ENCODE measurements around the gene PPCS. TPM values are rescaled to one million over a fixed set of nuclear protein-coding genes. Genes with fewer than 3 reads are reported as not detected.

PPCS gene
- total and polyA plus RNA-seq, 2 donors (not counting 1 experiment from before 2014, with no cell fraction given) = 39.3 to 40.3 TPM

GRCh38 chr1:42477775-42478174 lies 21.4 kb downstream of the PPCS start:
- no peak overlapping the region for H3K4me2 ChIP-seq (ENCODE audit: extremely low read depth, insufficient read depth, low read length)

DNA sequence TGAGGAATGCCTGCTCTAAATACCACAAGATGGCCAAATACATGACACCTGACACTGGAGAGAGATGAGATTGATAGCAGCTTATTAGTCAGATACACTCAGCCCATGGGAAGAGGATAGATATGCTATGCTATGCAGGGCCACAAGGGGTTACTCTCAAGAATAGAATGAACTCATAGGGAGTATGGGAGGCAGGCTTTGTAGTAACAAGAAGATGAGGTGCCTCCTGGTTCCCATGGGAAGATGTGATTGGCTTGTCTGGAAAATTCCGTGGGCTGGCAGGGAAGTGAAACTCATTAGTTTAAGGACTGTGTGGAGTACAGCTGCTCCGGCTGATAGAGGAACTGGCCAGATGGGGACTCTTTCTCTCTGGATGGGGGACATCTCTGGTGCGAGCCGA lies 23.3 kb downstream of the PPCS start:
- Histone ChIP-seq H3K9me3 (ENCODE audit: control insufficient read depth, insufficient read depth, low read depth, low read length) (no peaks in the 10 kb centered on the region), H2AFZ (ENCODE audit: low read length) (no peak overlapping the region), H3K4me2 (ENCODE audit: extremely low read depth, insufficient read depth, low read length) (no peak overlapping the region), H3K9ac (ENCODE audit: insufficient read depth, low read length) (no peak overlapping the region), H3K27me3 (ENCODE audit: control insufficient read depth, insufficient read depth, low read length) (no peaks in the 10 kb centered on the region), H3K27ac (ENCODE audit: insufficient read depth, low read length) (no peak overlapping the region), H3K36me3 (ENCODE audit: control insufficient read depth, insufficient read depth, low read length) (no peaks in the 10 kb centered on the region), H3K79me2 (ENCODE audit: control insufficient read depth, insufficient read depth, low read length) (no peaks in the 10 kb centered on the region), H4K20me1 (ENCODE audit: control insufficient read depth, extremely low read depth, insufficient read depth, low read length) (no peaks in the 10 kb centered on the region), H3K4me1 (ENCODE audit: control insufficient read depth, extremely low read depth, insufficient read depth, low read length) (peaks cover 3% of the 10 kb centered on the region), H3K4me3 (replicated peaks in 1 of 4; ENCODE audit: control extremely low read depth in 1 of 4, insufficient read depth in 1 of 4, low read depth in 3 of 4, low read length in 4 of 4) (no peak overlapping the region)
- no peak for TF ChIP-seq EZH2 (IDR thresholded peaks at IDR 0.05; ENCODE audit: low read length, missing control alignments)
- TF ChIP-seq, protein P1, sequence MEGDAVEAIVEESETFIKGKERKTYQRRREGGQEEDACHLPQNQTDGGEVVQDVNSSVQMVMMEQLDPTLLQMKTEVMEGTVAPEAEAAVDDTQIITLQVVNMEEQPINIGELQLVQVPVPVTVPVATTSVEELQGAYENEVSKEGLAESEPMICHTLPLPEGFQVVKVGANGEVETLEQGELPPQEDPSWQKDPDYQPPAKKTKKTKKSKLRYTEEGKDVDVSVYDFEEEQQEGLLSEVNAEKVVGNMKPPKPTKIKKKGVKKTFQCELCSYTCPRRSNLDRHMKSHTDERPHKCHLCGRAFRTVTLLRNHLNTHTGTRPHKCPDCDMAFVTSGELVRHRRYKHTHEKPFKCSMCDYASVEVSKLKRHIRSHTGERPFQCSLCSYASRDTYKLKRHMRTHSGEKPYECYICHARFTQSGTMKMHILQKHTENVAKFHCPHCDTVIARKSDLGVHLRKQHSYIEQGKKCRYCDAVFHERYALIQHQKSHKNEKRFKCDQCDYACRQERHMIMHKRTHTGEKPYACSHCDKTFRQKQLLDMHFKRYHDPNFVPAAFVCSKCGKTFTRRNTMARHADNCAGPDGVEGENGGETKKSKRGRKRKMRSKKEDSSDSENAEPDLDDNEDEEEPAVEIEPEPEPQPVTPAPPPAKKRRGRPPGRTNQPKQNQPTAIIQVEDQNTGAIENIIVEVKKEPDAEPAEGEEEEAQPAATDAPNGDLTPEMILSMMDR (conservative IDR thresholded peaks at IDR 0.05 in 1 of 2, IDR thresholded peaks at IDR 0.05 in 1 of 2; ENCODE audit: low read depth in 1 of 2, low read length in 2 of 2) = no peak
- DNase-seq (ENCODE audit: low read depth in 2 of 2) = peak in 1 of 2 donors; percentile 30

More at GRCh38 chr1:42477775-42478174, 21.4 kb downstream of the PPCS start:
- Histone ChIP-seq H3K27me3 (ENCODE audit: control insufficient read depth, insufficient read depth, low read length) (no peaks in the 10 kb centered on the region), H3K4me3 (replicated peaks in 1 of 4; ENCODE audit: control extremely low read depth in 1 of 4, insufficient read depth in 1 of 4, low read depth in 3 of 4, low read length in 4 of 4) (no peak overlapping the region), H3K9ac (ENCODE audit: insufficient read depth, low read length) (no peak overlapping the region), H3K36me3 (ENCODE audit: control insufficient read depth, insufficient read depth, low read length) (no peaks in the 10 kb centered on the region), H3K9me3 (ENCODE audit: control insufficient read depth, insufficient read depth, low read depth, low read length) (no peaks in the 10 kb centered on the region), H3K27ac (ENCODE audit: insufficient read depth, low read length) (no peak overlapping the region), H3K79me2 (ENCODE audit: control insufficient read depth, insufficient read depth, low read length) (no peaks in the 10 kb centered on the region), H2AFZ (ENCODE audit: low read length) (no peak overlapping the region), H4K20me1 (ENCODE audit: control insufficient read depth, extremely low read depth, insufficient read depth, low read length) (no peaks in the 10 kb centered on the region), H3K4me1 (ENCODE audit: control insufficient read depth, extremely low read depth, insufficient read depth, low read length) (no peaks in the 10 kb centered on the region)
- DNase-seq (ENCODE audit: low read depth in 2 of 2) = no peak
- TF ChIP-seq, protein P1 (conservative IDR thresholded peaks at IDR 0.05 in 1 of 2, IDR thresholded peaks at IDR 0.05 in 1 of 2; ENCODE audit: low read depth in 1 of 2, low read length in 2 of 2) = no peak
- TF ChIP-seq EZH2 (IDR thresholded peaks at IDR 0.05; ENCODE audit: low read length, missing control alignments) = no peak

DNA sequence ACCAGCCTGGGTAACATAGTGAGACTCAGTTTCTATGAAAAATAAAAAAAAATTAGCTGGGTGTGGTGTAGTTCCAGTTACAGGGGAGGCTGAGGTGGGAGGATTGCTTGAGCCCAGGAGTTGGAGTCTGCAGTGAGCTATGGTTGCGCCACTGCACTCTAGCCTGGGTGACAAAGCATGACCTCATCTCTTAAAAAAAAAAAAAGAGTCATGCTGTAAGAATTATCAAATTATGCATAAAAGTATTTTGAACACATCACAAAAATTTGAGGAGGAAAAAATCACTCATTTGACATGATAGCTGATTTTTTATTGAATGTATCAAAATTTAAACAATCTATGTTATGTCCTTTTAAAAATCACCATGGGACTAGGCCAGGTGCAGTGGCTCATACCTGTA lies 24.6 kb downstream of the PPCS start:
- Histone ChIP-seq H3K4me3 (replicated peaks in 1 of 4; ENCODE audit: control extremely low read depth in 1 of 4, insufficient read depth in 1 of 4, low read depth in 3 of 4, low read length in 4 of 4) (no peak overlapping the region), H3K4me2 (ENCODE audit: extremely low read depth, insufficient read depth, low read length) (no peak overlapping the region), H3K79me2 (ENCODE audit: control insufficient read depth, insufficient read depth, low read length) (no peaks in the 10 kb centered on the region), H2AFZ (ENCODE audit: low read length) (no peak overlapping the region), H3K4me1 (ENCODE audit: control insufficient read depth, extremely low read depth, insufficient read depth, low read length) (peaks cover 3% of the 10 kb centered on the region), H3K27ac (ENCODE audit: insufficient read depth, low read length) (no peak overlapping the region), H3K9me3 (ENCODE audit: control insufficient read depth, insufficient read depth, low read depth, low read length) (no peaks in the 10 kb centered on the region), H4K20me1 (ENCODE audit: control insufficient read depth, extremely low read depth, insufficient read depth, low read length) (no peaks in the 10 kb centered on the region), H3K9ac (ENCODE audit: insufficient read depth, low read length) (no peak overlapping the region), H3K36me3 (ENCODE audit: control insufficient read depth, insufficient read depth, low read length) (no peaks in the 10 kb centered on the region), H3K27me3 (ENCODE audit: control insufficient read depth, insufficient read depth, low read length) (no peaks in the 10 kb centered on the region)
- no peak for DNase-seq (ENCODE audit: low read depth in 2 of 2)
- TF ChIP-seq, protein P1 (conservative IDR thresholded peaks at IDR 0.05 in 1 of 2, IDR thresholded peaks at IDR 0.05 in 1 of 2; ENCODE audit: low read depth in 1 of 2, low read length in 2 of 2) = no peak
- no peak for TF ChIP-seq EZH2 (IDR thresholded peaks at IDR 0.05; ENCODE audit: low read length, missing control alignments)
